Natural killer cell (primary cell): ENCODE results near the gene IRS1. TPM values are rescaled to one million over a fixed set of nuclear protein-coding genes. Genes with fewer than 3 reads are reported as not detected.

Experiments
- ATAC-seq, 3 donors: fragments of 150-1000 bp in 2 of 3; fragments of 200-7000 bp in 1 of 3; cut with Tn5 transposase; 1 replicate in 1 of 3; 2 replicates in 2 of 3; pipeline ENCODE4 v1.10.0; 2021; ENCODE audit warnings: mild to moderate bottlenecking in 2 of 3, moderate library complexity in 2 of 3
- DNase-seq, 2 donors: peaks; one replicate each; pipeline versions ENCODE4 v3.0.0 to v3.0.0-alpha.2; 2013 to 2021; ENCODE audit warnings: mixed read lengths in 1 of 2
- H3K27ac ChIP-seq: one replicate; pipeline ENCODE4 v1.5.1; 2013; ENCODE audit warnings: mild to moderate bottlenecking, low read length
- H3K27me3 ChIP-seq: one replicate; pipeline ENCODE4 v1.6.1; 2013; ENCODE audit warnings: low read length; ENCODE audit not compliant: control insufficient read depth, insufficient read depth
- H3K36me3 ChIP-seq: one replicate; pipeline ENCODE4 v1.6.1; 2013; ENCODE audit warnings: low read length; ENCODE audit not compliant: control insufficient read depth, insufficient read depth
- H3K4me1 ChIP-seq: one replicate; pipeline ENCODE4 v1.6.1; 2013; ENCODE audit warnings: low read length; ENCODE audit not compliant: control insufficient read depth, insufficient read depth
- H3K4me3 ChIP-seq: one replicate; pipeline ENCODE4 v1.5.1; 2013; ENCODE audit warnings: low read length
- H3K9me3 ChIP-seq: one replicate; pipeline ENCODE4 v1.6.1; 2013; ENCODE audit warnings: low read length; ENCODE audit not compliant: control insufficient read depth, insufficient read depth
- H3K27ac Mint-ChIP-seq, 2 donors: one replicate each; pipeline ENCODE4 v1.8.0; 2022; ENCODE audit warnings: mild to moderate bottlenecking in 2 of 2, mixed read lengths in 2 of 2, moderate library complexity in 1 of 2
- H3K27me3 Mint-ChIP-seq, 2 donors: one replicate each; pipeline ENCODE4 v1.8.0; 2022; ENCODE audit warnings: low read depth in 2 of 2, mixed read lengths in 2 of 2
- H3K36me3 Mint-ChIP-seq: one replicate; pipeline ENCODE4 v1.8.0; 2022; ENCODE audit warnings: mixed read lengths
- H3K4me1 Mint-ChIP-seq, 2 donors: one replicate each; pipeline ENCODE4 v1.8.0; 2022; ENCODE audit warnings: mixed read lengths in 2 of 2
- H3K4me3 Mint-ChIP-seq: one replicate; pipeline ENCODE4 v1.8.0; 2022; ENCODE audit warnings: mild to moderate bottlenecking, moderate library complexity, mixed read lengths
- H3K9me3 Mint-ChIP-seq, 2 donors: one replicate each; pipeline ENCODE4 v1.8.0; 2022; ENCODE audit warnings: mixed read lengths in 2 of 2
- WGBS: methylation state at CpG from one replicate; pipeline ENCODE4 v1.1.7; 2013; ENCODE audit warnings: missing lambda C conversion rate; ENCODE audit not compliant: insufficient coverage; 5-methylcytosine and 5-hydroxymethylcytosine counted together
- intact Hi-C: fragments of 100-400 bp; cut with micrococcal nuclease; formaldehyde crosslinking; loops from one replicate; pipeline ENCODE4 v1.14.2; 2022
- total RNA-seq, 4 donors: library from RNA; stranded (reverse); fragments of 120-200 nt in 1 of 4; gene quantifications; one replicate each; pipeline versions ENCODE4 v1.2.3 to v1.2.4, GENCODE V29; 2013 to 2022
- TF ChIP-seq, protein P1 (sequence below): fragments of 200-600 bp; IDR thresholded peaks from one replicate; pipeline ENCODE4 v1.8.0; 2022; ENCODE audit warnings: antibody characterized with exemption

Gene IRS1
- total RNA-seq, 3 donors from 2014 or later (not counting 1 experiment from before 2014, with no cell fraction given) = 0.09 to 0.55 (median 0.36) TPM

- under 1% methylated on average over 31 of the region's 33 CpGs for WGBS
- H3K27ac Mint-ChIP-seq = no peak overlapping the region
- H3K4me1 ChIP-seq = peaks cover 32% of the 10 kb centered on the region
- H3K36me3 Mint-ChIP-seq = no peaks in the 10 kb centered on the region
- peak overlapping the region; percentile 53 for H3K4me3 Mint-ChIP-seq
- H3K27me3 Mint-ChIP-seq = peaks cover 39 to 57% of the 10 kb centered on the region in 2 donors
- H3K27me3 ChIP-seq = peaks cover 36% of the 10 kb centered on the region
- no peaks in the 10 kb centered on the region for H3K36me3 ChIP-seq
- peak in 2 of 3 donors; percentile 25 for ATAC-seq
- peak in 1 of 2 donors; percentile 78 for DNase-seq
- H3K27ac ChIP-seq = no peak overlapping the region
- peaks cover 9 to 19% of the 10 kb centered on the region in 2 donors for H3K4me1 Mint-ChIP-seq
- intact Hi-C loops = no loop called here
- no peaks in the 10 kb centered on the region for H3K9me3 Mint-ChIP-seq
- no peaks in the 10 kb centered on the region for H3K9me3 ChIP-seq
- H3K4me3 ChIP-seq = peak overlapping the region; percentile 28
- TF ChIP-seq, protein P1, sequence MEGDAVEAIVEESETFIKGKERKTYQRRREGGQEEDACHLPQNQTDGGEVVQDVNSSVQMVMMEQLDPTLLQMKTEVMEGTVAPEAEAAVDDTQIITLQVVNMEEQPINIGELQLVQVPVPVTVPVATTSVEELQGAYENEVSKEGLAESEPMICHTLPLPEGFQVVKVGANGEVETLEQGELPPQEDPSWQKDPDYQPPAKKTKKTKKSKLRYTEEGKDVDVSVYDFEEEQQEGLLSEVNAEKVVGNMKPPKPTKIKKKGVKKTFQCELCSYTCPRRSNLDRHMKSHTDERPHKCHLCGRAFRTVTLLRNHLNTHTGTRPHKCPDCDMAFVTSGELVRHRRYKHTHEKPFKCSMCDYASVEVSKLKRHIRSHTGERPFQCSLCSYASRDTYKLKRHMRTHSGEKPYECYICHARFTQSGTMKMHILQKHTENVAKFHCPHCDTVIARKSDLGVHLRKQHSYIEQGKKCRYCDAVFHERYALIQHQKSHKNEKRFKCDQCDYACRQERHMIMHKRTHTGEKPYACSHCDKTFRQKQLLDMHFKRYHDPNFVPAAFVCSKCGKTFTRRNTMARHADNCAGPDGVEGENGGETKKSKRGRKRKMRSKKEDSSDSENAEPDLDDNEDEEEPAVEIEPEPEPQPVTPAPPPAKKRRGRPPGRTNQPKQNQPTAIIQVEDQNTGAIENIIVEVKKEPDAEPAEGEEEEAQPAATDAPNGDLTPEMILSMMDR = no peak
These were observed 1.5 kb upstream of the IRS1 start for GRCh38 chr2:226800941-226801784.

GRCh38 chr2:226799976-226800940 is 638 bp upstream of the IRS1 start:
- Mint-ChIP-seq H3K27ac (no peak overlapping the region), H3K4me3 (peak overlapping the region; percentile 61), H3K27me3 (peaks cover 41 to 53% of the 10 kb centered on the region in 2 donors), H3K36me3 (no peaks in the 10 kb centered on the region), H3K4me1 (peaks cover 9 to 19% of the 10 kb centered on the region in 2 donors), H3K9me3 (no peaks in the 10 kb centered on the region)
- peaks cover 36% of the 10 kb centered on the region for H3K27me3 ChIP-seq
- 5% methylated on average over 37 of the region's 39 CpGs for WGBS
- no peaks in the 10 kb centered on the region for H3K9me3 ChIP-seq
- DNase-seq (peak in 1 of 2 donors; percentile 21), ATAC-seq (no peak)
- intact Hi-C loops = no loop called here
- no peaks in the 10 kb centered on the region for H3K36me3 ChIP-seq
- TF ChIP-seq, protein P1 = no peak
- no peak overlapping the region for H3K27ac ChIP-seq
- peak overlapping the region; percentile 28 for H3K4me3 ChIP-seq
- peaks cover 32% of the 10 kb centered on the region for H3K4me1 ChIP-seq

DNA sequence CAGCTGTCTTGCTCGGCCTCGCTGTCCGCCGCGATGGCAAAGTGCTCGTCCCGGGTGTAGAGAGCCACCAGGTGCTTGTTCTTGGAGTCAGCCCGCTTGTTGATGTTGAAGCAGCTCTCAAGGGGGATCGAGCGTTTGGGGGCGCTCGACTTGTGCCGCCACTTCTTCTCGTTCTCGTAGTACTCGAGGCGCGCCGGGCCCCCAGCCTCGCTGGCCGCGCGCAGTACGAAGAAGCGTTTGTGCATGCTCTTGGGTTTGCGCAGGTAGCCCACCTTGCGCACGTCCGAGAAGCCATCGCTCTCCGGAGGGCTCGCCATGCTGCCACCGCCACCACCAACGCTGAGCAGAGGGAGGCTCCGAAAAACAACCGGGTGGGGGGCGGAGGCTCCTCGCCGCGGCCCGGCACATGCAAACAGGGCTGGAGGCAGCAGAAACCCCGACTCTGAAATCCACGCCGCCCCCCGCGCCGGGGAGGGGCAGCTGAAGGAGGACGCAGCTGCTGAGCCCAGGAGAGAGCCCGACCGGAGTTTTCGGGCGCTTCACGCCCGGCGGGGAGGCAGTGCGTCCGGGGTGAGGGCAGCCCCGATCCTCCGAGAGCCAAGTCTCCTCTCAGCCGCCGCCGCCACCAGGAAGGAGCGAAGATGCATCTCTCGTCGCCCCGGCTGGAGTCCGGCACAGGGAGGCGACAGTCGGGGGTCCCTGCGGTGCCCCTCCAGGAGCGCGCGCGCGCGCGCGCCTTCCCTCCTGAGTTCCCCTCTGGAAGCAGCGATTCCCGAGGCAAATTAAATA is 1.0 kb downstream of the IRS1 start:
- H3K27me3 ChIP-seq = peaks cover 36% of the 10 kb centered on the region
- Mint-ChIP-seq H3K27me3 (peaks cover 43 to 54% of the 10 kb centered on the region in 2 donors), H3K4me1 (peaks cover 9 to 19% of the 10 kb centered on the region in 2 donors), H3K27ac (no peak overlapping the region), H3K9me3 (no peaks in the 10 kb centered on the region), H3K36me3 (no peaks in the 10 kb centered on the region), H3K4me3 (peak overlapping the region; percentile 78)
- ATAC-seq (peak in 2 of 3 donors; percentile 19 to 30), DNase-seq (peak in 1 of 2 donors; percentile 70)
- peak overlapping the region; percentile 59 for H3K4me3 ChIP-seq
- WGBS = 2% methylated on average over 80 of the region's 80 CpGs
- intact Hi-C loops = no loop called here
- peaks cover 32% of the 10 kb centered on the region for H3K4me1 ChIP-seq
- TF ChIP-seq, protein P1 = no peak
- no peaks in the 10 kb centered on the region for H3K36me3 ChIP-seq
- H3K27ac ChIP-seq = no peak overlapping the region
- H3K9me3 ChIP-seq = no peaks in the 10 kb centered on the region
